ENCODE results near the gene TRIP6. TPM values are rescaled to one million over a fixed set of nuclear protein-coding genes. Genes with fewer than 3 reads are reported as not detected.

The TRIP6 gene
- total and polyA plus RNA-seq, 2 experiments from 2014 or later, result 44.6 to 112 TPM

DNA sequence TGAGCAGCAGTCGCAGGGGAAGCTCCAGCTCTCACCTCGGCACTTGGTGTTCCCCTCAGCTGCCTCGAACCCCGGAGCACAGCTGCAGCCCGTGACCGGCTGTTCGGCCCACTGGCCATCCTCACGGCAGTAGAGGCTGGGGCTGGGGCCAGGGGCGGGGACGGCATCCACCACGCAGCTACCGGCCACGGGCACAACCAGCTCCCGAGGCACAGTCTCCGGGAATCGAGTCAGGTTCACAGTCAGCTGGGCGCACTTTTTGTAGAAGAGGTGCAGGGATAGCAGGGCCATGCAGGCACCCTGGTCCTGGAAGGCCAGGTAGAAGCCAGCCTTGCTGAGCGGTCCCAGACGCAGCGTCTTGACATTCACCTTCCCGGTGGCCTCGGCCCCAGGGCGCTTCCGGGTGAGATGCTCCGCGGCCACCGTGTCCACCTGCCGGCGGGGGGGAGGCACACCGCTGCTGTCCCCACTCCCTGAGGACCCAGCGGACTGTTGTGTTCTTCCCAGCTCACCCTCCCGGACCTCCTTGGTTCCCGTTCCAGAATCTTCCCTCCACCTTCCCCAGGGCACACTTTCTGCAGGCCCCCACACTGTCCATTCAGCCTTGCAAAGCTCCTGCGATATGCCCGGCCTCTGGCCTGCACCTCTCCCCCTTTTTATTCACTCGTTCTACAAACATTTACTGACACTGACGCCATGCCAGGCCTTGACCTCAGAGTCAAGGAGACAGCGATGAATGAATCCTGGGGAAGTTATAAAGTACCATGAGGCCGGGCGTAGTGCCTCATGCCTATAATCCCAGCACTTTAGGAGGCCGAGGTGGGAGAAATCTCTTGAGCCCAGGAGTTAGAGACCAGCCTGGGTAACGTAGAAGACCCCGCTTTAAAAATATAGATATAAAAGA, 44.7 kb upstream of the TRIP6 start:
- peak overlapping the region; percentile 72; the same call in 1 of the 2 replicates for H3K27ac ChIP-seq (ENCODE audit: low read depth)
- H3K4me3 ChIP-seq, result no peak overlapping the region
- Mint-ChIP-seq H3K27ac (no peak overlapping the region), H3K27me3 (ENCODE audit: insufficient read depth, low read depth, poor library complexity) (peaks cover 16% of the 10 kb centered on the region), H3K9me3 (no peaks in the 10 kb centered on the region), H3K36me3 (ENCODE audit: low read depth) (peaks cover 81% of the 10 kb centered on the region), H3K4me1 (peaks cover 15% of the 10 kb centered on the region), H3K4me3 (no peak overlapping the region)
- peaks cover 36% of the 10 kb centered on the region for H4K20me1 ChIP-seq (replicated peaks; ENCODE audit: insufficient read depth)
- H3K4me2 ChIP-seq, result no peak overlapping the region
- no peak for TF ChIP-seq CREB1 (CRISPR knock-in tag; IDR thresholded peaks at IDR 0.05; ENCODE audit: low read depth)
- no peak for TF ChIP-seq NANOG (IDR thresholded peaks at IDR 0.05; ENCODE audit: borderline replicate concordance)
- TF ChIP-seq EZH2 (IDR thresholded peaks at IDR 0.05; ENCODE audit: low read depth, unreplicated experiment), result no peak
- TF ChIP-seq ZNF114 (CRISPR knock-in tag; IDR thresholded peaks at IDR 0.05), result no peak
- no peak for TF ChIP-seq STAT1 (IDR thresholded peaks at IDR 0.05; ENCODE audit: unreplicated experiment)
- 0 out of 2 replicates have a peak, but pooled peaks cover 9% of the 10 kb centered on the region for H3F3A ChIP-seq (replicated peaks; ENCODE audit: low read depth)
- DNase-seq (ENCODE audit: low spot score), result no peak
- peaks cover 46% of the 10 kb centered on the region for H3K79me2 ChIP-seq (replicated peaks; ENCODE audit: insufficient read depth)
- H3K9me2 ChIP-seq (ENCODE audit: insufficient read depth), result no peaks in the 10 kb centered on the region
- no peak for ATAC-seq
- no peaks in the 10 kb centered on the region for H3K27me3 ChIP-seq (ENCODE audit: insufficient read depth)
- no peak overlapping the region for H2AFZ ChIP-seq
- H3K4me1 ChIP-seq (ENCODE audit: insufficient read depth), result 0 out of 2 replicates have a peak, but pooled peaks cover 6% of the 10 kb centered on the region
- peaks cover 47% of the 10 kb centered on the region for H3K36me3 ChIP-seq (ENCODE audit: insufficient read depth)

- Mint-ChIP-seq H3K27ac (no peak overlapping the region), H3K4me3 (peak overlapping the region; percentile 21; the same call in 1 of the 3 replicates), H3K9me3 (no peaks in the 10 kb centered on the region), H3K4me1 (peaks cover 17% of the 10 kb centered on the region), H3K36me3 (ENCODE audit: low read depth) (peaks cover 79% of the 10 kb centered on the region), H3K27me3 (ENCODE audit: insufficient read depth, low read depth, poor library complexity) (peaks cover 20% of the 10 kb centered on the region)
- H3K36me3 ChIP-seq (ENCODE audit: insufficient read depth), result peaks cover 42% of the 10 kb centered on the region
- H3K27ac ChIP-seq (ENCODE audit: low read depth), result peak overlapping the region; percentile 72; the same call in 1 of the 2 replicates
- H3K4me1 ChIP-seq (ENCODE audit: insufficient read depth), result 0 out of 2 replicates have a peak, but pooled peaks cover 6% of the 10 kb centered on the region
- peaks cover 9% of the 10 kb centered on the region; the same call in 1 of the 2 replicates for H3F3A ChIP-seq (replicated peaks; ENCODE audit: low read depth)
- no peaks in the 10 kb centered on the region for H3K9me2 ChIP-seq (ENCODE audit: insufficient read depth)
- H2AFZ ChIP-seq, result no peak overlapping the region
- H4K20me1 ChIP-seq (replicated peaks; ENCODE audit: insufficient read depth), result peaks cover 34% of the 10 kb centered on the region
- peaks cover 43% of the 10 kb centered on the region for H3K79me2 ChIP-seq (replicated peaks; ENCODE audit: insufficient read depth)
- no peak overlapping the region for H3K4me3 ChIP-seq
- no peak for DNase-seq (ENCODE audit: low spot score)
- no peak for ATAC-seq
- TF ChIP-seq POLR2AphosphoS5 (IDR thresholded peaks at IDR 0.05; ENCODE audit: low read depth) (no peak), ZNF114 (CRISPR knock-in tag; IDR thresholded peaks at IDR 0.05) (no peak)
- no peak overlapping the region for H3K4me2 ChIP-seq
- no peaks in the 10 kb centered on the region for H3K27me3 ChIP-seq (ENCODE audit: insufficient read depth)
Measured at GRCh38 chr7:100823140-100823525, 44.1 kb upstream of the TRIP6 start.

DNA sequence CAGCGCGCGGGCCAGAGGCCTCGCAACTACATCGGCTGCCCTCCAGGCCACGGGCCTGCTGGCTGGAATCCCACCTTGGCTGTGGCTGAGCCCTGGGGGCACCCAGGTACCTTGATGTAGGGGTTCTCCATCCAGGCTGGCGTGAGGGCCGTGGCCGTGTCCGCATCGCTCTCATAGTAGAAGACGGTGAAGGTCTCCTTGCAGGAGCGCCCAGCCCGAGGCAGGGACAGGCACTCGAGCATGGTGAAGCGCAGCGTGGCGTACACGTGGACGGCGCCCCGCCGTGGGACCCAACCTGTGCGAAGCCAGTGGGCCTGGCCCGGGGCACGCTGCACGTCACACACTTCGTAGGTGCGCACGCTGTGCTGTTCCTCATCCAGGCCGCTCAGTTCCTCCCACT, 43.7 kb upstream of the TRIP6 start:
- Mint-ChIP-seq H3K27me3 (ENCODE audit: insufficient read depth, low read depth, poor library complexity) (peaks cover 21% of the 10 kb centered on the region), H3K9me3 (no peaks in the 10 kb centered on the region), H3K4me3 (no peak overlapping the region), H3K4me1 (peaks cover 17% of the 10 kb centered on the region), H3K36me3 (ENCODE audit: low read depth) (peaks cover 75% of the 10 kb centered on the region), H3K27ac (no peak overlapping the region)
- no peaks in the 10 kb centered on the region for H3K9me2 ChIP-seq (ENCODE audit: insufficient read depth)
- peaks cover 30% of the 10 kb centered on the region for H4K20me1 ChIP-seq (replicated peaks; ENCODE audit: insufficient read depth)
- peaks cover 9% of the 10 kb centered on the region; the same call in 1 of the 2 replicates for H3F3A ChIP-seq (replicated peaks; ENCODE audit: low read depth)
- H3K27me3 ChIP-seq (ENCODE audit: insufficient read depth), result no peaks in the 10 kb centered on the region
- peaks cover 7% of the 10 kb centered on the region; the same call in 1 of the 2 replicates for H3K4me1 ChIP-seq (ENCODE audit: insufficient read depth)
- ATAC-seq (no peak), DNase-seq (ENCODE audit: low spot score) (no peak)
- peaks cover 43% of the 10 kb centered on the region for H3K79me2 ChIP-seq (replicated peaks; ENCODE audit: insufficient read depth)
- H3K4me3 ChIP-seq, result no peak overlapping the region
- no peak overlapping the region; the same call in 1 of the 2 replicates for H3K27ac ChIP-seq (ENCODE audit: low read depth)
- no peak overlapping the region for H3K4me2 ChIP-seq
- H2AFZ ChIP-seq, result no peak overlapping the region
- peaks cover 38% of the 10 kb centered on the region for H3K36me3 ChIP-seq (ENCODE audit: insufficient read depth)
- no peak for TF ChIP-seq JUNB (IDR thresholded peaks at IDR 0.05; ENCODE audit: unreplicated experiment)
- TF ChIP-seq, protein P1, sequence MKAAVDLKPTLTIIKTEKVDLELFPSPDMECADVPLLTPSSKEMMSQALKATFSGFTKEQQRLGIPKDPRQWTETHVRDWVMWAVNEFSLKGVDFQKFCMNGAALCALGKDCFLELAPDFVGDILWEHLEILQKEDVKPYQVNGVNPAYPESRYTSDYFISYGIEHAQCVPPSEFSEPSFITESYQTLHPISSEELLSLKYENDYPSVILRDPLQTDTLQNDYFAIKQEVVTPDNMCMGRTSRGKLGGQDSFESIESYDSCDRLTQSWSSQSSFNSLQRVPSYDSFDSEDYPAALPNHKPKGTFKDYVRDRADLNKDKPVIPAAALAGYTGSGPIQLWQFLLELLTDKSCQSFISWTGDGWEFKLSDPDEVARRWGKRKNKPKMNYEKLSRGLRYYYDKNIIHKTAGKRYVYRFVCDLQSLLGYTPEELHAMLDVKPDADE (IDR thresholded peaks at IDR 0.05), result no peak
- TF ChIP-seq EZH2 (IDR thresholded peaks at IDR 0.05; ENCODE audit: low read depth, unreplicated experiment), result no peak
- TF ChIP-seq, protein P2, sequence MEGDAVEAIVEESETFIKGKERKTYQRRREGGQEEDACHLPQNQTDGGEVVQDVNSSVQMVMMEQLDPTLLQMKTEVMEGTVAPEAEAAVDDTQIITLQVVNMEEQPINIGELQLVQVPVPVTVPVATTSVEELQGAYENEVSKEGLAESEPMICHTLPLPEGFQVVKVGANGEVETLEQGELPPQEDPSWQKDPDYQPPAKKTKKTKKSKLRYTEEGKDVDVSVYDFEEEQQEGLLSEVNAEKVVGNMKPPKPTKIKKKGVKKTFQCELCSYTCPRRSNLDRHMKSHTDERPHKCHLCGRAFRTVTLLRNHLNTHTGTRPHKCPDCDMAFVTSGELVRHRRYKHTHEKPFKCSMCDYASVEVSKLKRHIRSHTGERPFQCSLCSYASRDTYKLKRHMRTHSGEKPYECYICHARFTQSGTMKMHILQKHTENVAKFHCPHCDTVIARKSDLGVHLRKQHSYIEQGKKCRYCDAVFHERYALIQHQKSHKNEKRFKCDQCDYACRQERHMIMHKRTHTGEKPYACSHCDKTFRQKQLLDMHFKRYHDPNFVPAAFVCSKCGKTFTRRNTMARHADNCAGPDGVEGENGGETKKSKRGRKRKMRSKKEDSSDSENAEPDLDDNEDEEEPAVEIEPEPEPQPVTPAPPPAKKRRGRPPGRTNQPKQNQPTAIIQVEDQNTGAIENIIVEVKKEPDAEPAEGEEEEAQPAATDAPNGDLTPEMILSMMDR (conservative IDR thresholded peaks at IDR 0.05; ENCODE audit: low read depth in 2 of 2), result no peak
- TF ChIP-seq CREB1 (CRISPR knock-in tag; IDR thresholded peaks at IDR 0.05; ENCODE audit: low read depth), result no peak
- TF ChIP-seq, protein P3, sequence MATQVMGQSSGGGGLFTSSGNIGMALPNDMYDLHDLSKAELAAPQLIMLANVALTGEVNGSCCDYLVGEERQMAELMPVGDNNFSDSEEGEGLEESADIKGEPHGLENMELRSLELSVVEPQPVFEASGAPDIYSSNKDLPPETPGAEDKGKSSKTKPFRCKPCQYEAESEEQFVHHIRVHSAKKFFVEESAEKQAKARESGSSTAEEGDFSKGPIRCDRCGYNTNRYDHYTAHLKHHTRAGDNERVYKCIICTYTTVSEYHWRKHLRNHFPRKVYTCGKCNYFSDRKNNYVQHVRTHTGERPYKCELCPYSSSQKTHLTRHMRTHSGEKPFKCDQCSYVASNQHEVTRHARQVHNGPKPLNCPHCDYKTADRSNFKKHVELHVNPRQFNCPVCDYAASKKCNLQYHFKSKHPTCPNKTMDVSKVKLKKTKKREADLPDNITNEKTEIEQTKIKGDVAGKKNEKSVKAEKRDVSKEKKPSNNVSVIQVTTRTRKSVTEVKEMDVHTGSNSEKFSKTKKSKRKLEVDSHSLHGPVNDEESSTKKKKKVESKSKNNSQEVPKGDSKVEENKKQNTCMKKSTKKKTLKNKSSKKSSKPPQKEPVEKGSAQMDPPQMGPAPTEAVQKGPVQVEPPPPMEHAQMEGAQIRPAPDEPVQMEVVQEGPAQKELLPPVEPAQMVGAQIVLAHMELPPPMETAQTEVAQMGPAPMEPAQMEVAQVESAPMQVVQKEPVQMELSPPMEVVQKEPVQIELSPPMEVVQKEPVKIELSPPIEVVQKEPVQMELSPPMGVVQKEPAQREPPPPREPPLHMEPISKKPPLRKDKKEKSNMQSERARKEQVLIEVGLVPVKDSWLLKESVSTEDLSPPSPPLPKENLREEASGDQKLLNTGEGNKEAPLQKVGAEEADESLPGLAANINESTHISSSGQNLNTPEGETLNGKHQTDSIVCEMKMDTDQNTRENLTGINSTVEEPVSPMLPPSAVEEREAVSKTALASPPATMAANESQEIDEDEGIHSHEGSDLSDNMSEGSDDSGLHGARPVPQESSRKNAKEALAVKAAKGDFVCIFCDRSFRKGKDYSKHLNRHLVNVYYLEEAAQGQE (IDR thresholded peaks at IDR 0.05; ENCODE audit: unreplicated experiment), result no peak
- TF ChIP-seq STAT1 (IDR thresholded peaks at IDR 0.05; ENCODE audit: unreplicated experiment), result no peak
- TF ChIP-seq ZNF331 (CRISPR knock-in tag; IDR thresholded peaks at IDR 0.05; ENCODE audit: low read depth), result no peak
- no peak for TF ChIP-seq EZH2phosphoT487 (IDR thresholded peaks at IDR 0.05; ENCODE audit: unreplicated experiment)

Measured in GM23338 (cell line).